ENCODE measurements around the gene UNC5C.

Gene UNC5C

DNA sequence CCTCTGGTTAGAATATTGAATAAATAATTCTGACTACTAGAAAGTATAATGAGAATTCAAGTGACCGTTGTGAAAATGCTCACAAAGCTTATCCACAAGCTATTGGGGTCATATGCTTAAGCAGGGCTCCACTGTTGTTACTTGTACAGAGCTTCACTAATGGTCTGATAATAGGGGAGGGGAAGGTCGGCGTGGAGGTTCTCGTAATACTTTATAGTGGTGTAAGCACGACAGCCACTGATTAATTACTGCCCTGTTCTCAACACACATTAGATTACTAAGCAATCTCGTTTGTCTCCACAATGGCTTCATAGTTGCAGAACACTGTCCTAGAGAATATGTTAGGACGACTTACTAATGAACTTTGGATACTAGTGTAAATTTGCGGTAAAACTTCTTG is 11.6 kb downstream of the UNC5C start:
- no peak overlapping the region for H3K9ac ChIP-seq (ENCODE audit: low read depth in 1 of 2, low read length in 2 of 2)
- H3K27me3 ChIP-seq (ENCODE audit: control insufficient read depth in 1 of 2, insufficient read depth in 2 of 2, low read length in 2 of 2) = no peaks in the 10 kb centered on the region
- no peak overlapping the region for H3K4me3 ChIP-seq (ENCODE audit: low read depth in 1 of 2, low read length in 2 of 2)
- H3K4me1 ChIP-seq (ENCODE audit: control insufficient read depth in 1 of 2, insufficient read depth in 2 of 2, low read length in 2 of 2) = no peaks in the 10 kb centered on the region
- no peaks in the 10 kb centered on the region for H3K36me3 ChIP-seq (ENCODE audit: control insufficient read depth in 1 of 2, insufficient read depth in 2 of 2, low read length in 2 of 2)
- H3K9me3 ChIP-seq (ENCODE audit: control insufficient read depth in 1 of 2, low read length in 2 of 2) = no peaks in the 10 kb centered on the region
- H3K27ac ChIP-seq (ENCODE audit: low read depth, low read length) = no peak overlapping the region

- no peak overlapping the region for H3K9ac ChIP-seq (ENCODE audit: low read depth in 1 of 2, low read length in 2 of 2)
- no peak overlapping the region for H3K27ac ChIP-seq (ENCODE audit: low read depth, low read length)
- no peak overlapping the region for H3K4me3 ChIP-seq (ENCODE audit: low read depth in 1 of 2, low read length in 2 of 2)
Observed at GRCh38 chr4:95536650-95537049, 12.1 kb downstream of the UNC5C start.

DNA sequence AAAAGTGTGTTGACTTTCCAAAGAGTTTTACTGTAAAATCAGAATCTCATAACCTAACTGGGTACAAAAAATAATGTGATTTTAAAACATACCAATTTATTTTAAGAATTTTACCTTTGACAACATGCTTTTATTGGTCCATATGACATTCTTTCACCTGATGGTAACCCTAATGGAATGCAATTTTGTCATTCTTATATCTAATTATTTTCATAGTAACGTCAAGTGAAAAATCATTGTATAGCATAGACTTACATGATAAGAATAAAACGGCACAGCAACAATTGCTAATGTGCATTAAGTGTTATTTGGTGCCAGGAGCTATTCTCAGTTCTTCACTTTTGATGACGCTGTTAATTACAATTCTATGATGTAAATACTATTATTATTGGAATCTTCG is 13.6 kb downstream of the UNC5C start:
- Histone ChIP-seq H3K36me3 (ENCODE audit: control insufficient read depth in 1 of 2, insufficient read depth in 2 of 2, low read length in 2 of 2) (no peaks in the 10 kb centered on the region), H3K4me3 (ENCODE audit: low read depth in 1 of 2, low read length in 2 of 2) (no peak overlapping the region), H3K4me1 (ENCODE audit: control insufficient read depth in 1 of 2, insufficient read depth in 2 of 2, low read length in 2 of 2) (no peaks in the 10 kb centered on the region), H3K9me3 (ENCODE audit: control insufficient read depth in 1 of 2, low read length in 2 of 2) (no peaks in the 10 kb centered on the region), H3K27me3 (ENCODE audit: control insufficient read depth in 1 of 2, insufficient read depth in 2 of 2, low read length in 2 of 2) (no peaks in the 10 kb centered on the region), H3K9ac (ENCODE audit: low read depth in 1 of 2, low read length in 2 of 2) (no peak overlapping the region), H3K27ac (ENCODE audit: low read depth, low read length) (no peak overlapping the region)

More at GRCh38 chr4:95536650-95537049, 12.1 kb downstream of the UNC5C start:
- Histone ChIP-seq H3K36me3 (ENCODE audit: control insufficient read depth in 1 of 2, insufficient read depth in 2 of 2, low read length in 2 of 2) (no peaks in the 10 kb centered on the region), H3K27me3 (ENCODE audit: control insufficient read depth in 1 of 2, insufficient read depth in 2 of 2, low read length in 2 of 2) (no peaks in the 10 kb centered on the region), H3K4me1 (ENCODE audit: control insufficient read depth in 1 of 2, insufficient read depth in 2 of 2, low read length in 2 of 2) (no peaks in the 10 kb centered on the region), H3K9me3 (ENCODE audit: control insufficient read depth in 1 of 2, low read length in 2 of 2) (no peaks in the 10 kb centered on the region)

- Histone ChIP-seq H3K36me3 (ENCODE audit: control insufficient read depth in 1 of 2, insufficient read depth in 2 of 2, low read length in 2 of 2) (no peaks in the 10 kb centered on the region), H3K27me3 (ENCODE audit: control insufficient read depth in 1 of 2, insufficient read depth in 2 of 2, low read length in 2 of 2) (no peaks in the 10 kb centered on the region), H3K9me3 (ENCODE audit: control insufficient read depth in 1 of 2, low read length in 2 of 2) (no peaks in the 10 kb centered on the region), H3K9ac (ENCODE audit: low read depth in 1 of 2, low read length in 2 of 2) (no peak overlapping the region), H3K4me3 (ENCODE audit: low read depth in 1 of 2, low read length in 2 of 2) (no peak overlapping the region), H3K4me1 (ENCODE audit: control insufficient read depth in 1 of 2, insufficient read depth in 2 of 2, low read length in 2 of 2) (no peaks in the 10 kb centered on the region), H3K27ac (ENCODE audit: low read depth, low read length) (no peak overlapping the region)
Observed at GRCh38 chr4:95534032-95534431, 14.7 kb downstream of the UNC5C start.

DNA sequence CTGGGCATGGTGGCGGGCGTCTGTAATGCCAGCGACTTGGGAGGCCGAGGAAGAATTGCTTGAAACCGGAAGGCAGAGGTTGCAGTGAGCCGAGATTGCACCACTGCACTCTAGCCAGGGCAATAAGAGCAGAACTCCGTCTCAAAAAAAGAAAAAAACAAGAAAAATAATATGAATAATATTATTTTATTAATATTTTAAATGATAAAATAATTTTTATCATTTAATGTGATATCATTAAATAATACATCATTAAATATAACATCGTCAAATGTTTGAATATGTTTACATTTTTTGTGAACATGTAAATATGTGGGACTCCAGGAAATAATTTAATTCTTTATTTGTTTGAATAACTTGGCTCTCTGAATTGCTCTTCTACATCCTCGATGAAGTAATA is 15.5 kb downstream of the UNC5C start:
- Histone ChIP-seq H3K27ac (ENCODE audit: low read depth, low read length) (no peak overlapping the region), H3K4me3 (ENCODE audit: low read depth in 1 of 2, low read length in 2 of 2) (no peak overlapping the region)

GRCh38 chr4:95532305-95532704 is 16.5 kb downstream of the UNC5C start:
- H3K9me3 ChIP-seq (ENCODE audit: control insufficient read depth in 1 of 2, low read length in 2 of 2) = no peaks in the 10 kb centered on the region
- no peaks in the 10 kb centered on the region for H3K4me1 ChIP-seq (ENCODE audit: control insufficient read depth in 1 of 2, insufficient read depth in 2 of 2, low read length in 2 of 2)
- H3K27ac ChIP-seq (ENCODE audit: low read depth, low read length) = no peak overlapping the region
- no peaks in the 10 kb centered on the region for H3K27me3 ChIP-seq (ENCODE audit: control insufficient read depth in 1 of 2, insufficient read depth in 2 of 2, low read length in 2 of 2)
- H3K36me3 ChIP-seq (ENCODE audit: control insufficient read depth in 1 of 2, insufficient read depth in 2 of 2, low read length in 2 of 2) = no peaks in the 10 kb centered on the region
- no peak overlapping the region for H3K4me3 ChIP-seq (ENCODE audit: low read depth in 1 of 2, low read length in 2 of 2)
- H3K9ac ChIP-seq (ENCODE audit: low read depth in 1 of 2, low read length in 2 of 2) = no peak overlapping the region

More for the DNA sequence above, 15.5 kb downstream of the UNC5C start:
- Histone ChIP-seq H3K27me3 (ENCODE audit: control insufficient read depth in 1 of 2, insufficient read depth in 2 of 2, low read length in 2 of 2) (no peaks in the 10 kb centered on the region), H3K36me3 (ENCODE audit: control insufficient read depth in 1 of 2, insufficient read depth in 2 of 2, low read length in 2 of 2) (no peaks in the 10 kb centered on the region), H3K4me1 (ENCODE audit: control insufficient read depth in 1 of 2, insufficient read depth in 2 of 2, low read length in 2 of 2) (no peaks in the 10 kb centered on the region), H3K9ac (ENCODE audit: low read depth in 1 of 2, low read length in 2 of 2) (no peak overlapping the region), H3K9me3 (ENCODE audit: control insufficient read depth in 1 of 2, low read length in 2 of 2) (no peaks in the 10 kb centered on the region)

DNA sequence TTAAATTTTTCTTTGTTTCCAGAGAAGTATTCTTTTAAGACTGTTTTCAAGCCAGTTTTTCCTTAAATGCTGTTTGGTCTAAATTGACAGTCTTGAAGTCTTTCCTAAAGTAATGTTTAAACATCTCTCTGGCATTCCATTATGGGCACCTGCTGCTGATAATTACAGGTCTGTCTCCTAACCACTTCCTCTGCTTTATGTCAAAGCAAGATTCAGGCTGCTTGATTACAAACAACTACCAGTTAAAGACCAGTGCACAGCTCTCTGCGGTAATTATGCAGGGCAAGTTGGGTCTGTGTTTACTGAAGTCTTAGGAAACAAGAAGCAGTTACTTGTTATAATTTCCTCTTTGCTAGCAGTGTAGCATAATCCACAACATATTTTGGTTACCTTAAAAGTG is 17.6 kb downstream of the UNC5C start:
- H3K36me3 ChIP-seq (ENCODE audit: control insufficient read depth in 1 of 2, insufficient read depth in 2 of 2, low read length in 2 of 2) = no peaks in the 10 kb centered on the region
- H3K4me1 ChIP-seq (ENCODE audit: control insufficient read depth in 1 of 2, insufficient read depth in 2 of 2, low read length in 2 of 2) = no peaks in the 10 kb centered on the region
- no peaks in the 10 kb centered on the region for H3K9me3 ChIP-seq (ENCODE audit: control insufficient read depth in 1 of 2, low read length in 2 of 2)
- no peaks in the 10 kb centered on the region for H3K27me3 ChIP-seq (ENCODE audit: control insufficient read depth in 1 of 2, insufficient read depth in 2 of 2, low read length in 2 of 2)
- no peak overlapping the region for H3K27ac ChIP-seq (ENCODE audit: low read depth, low read length)
- H3K9ac ChIP-seq (ENCODE audit: low read depth in 1 of 2, low read length in 2 of 2) = no peak overlapping the region
- no peak overlapping the region for H3K4me3 ChIP-seq (ENCODE audit: low read depth in 1 of 2, low read length in 2 of 2)

- Histone ChIP-seq H3K36me3 (ENCODE audit: control insufficient read depth in 1 of 2, insufficient read depth in 2 of 2, low read length in 2 of 2) (no peaks in the 10 kb centered on the region), H3K9me3 (ENCODE audit: control insufficient read depth in 1 of 2, low read length in 2 of 2) (no peaks in the 10 kb centered on the region), H3K9ac (ENCODE audit: low read depth in 1 of 2, low read length in 2 of 2) (no peak overlapping the region), H3K4me3 (ENCODE audit: low read depth in 1 of 2, low read length in 2 of 2) (no peak overlapping the region), H3K27ac (ENCODE audit: low read depth, low read length) (no peak overlapping the region), H3K27me3 (ENCODE audit: control insufficient read depth in 1 of 2, insufficient read depth in 2 of 2, low read length in 2 of 2) (no peaks in the 10 kb centered on the region), H3K4me1 (ENCODE audit: control insufficient read depth in 1 of 2, insufficient read depth in 2 of 2, low read length in 2 of 2) (no peaks in the 10 kb centered on the region)
Observed at GRCh38 chr4:95529946-95530345, 18.8 kb downstream of the UNC5C start.

- Histone ChIP-seq H3K4me1 (ENCODE audit: control insufficient read depth in 1 of 2, insufficient read depth in 2 of 2, low read length in 2 of 2) (no peaks in the 10 kb centered on the region), H3K27ac (ENCODE audit: low read depth, low read length) (no peak overlapping the region), H3K36me3 (ENCODE audit: control insufficient read depth in 1 of 2, insufficient read depth in 2 of 2, low read length in 2 of 2) (no peaks in the 10 kb centered on the region), H3K9me3 (ENCODE audit: control insufficient read depth in 1 of 2, low read length in 2 of 2) (no peaks in the 10 kb centered on the region), H3K27me3 (ENCODE audit: control insufficient read depth in 1 of 2, insufficient read depth in 2 of 2, low read length in 2 of 2) (no peaks in the 10 kb centered on the region), H3K4me3 (ENCODE audit: low read depth in 1 of 2, low read length in 2 of 2) (no peak overlapping the region), H3K9ac (ENCODE audit: low read depth in 1 of 2, low read length in 2 of 2) (no peak overlapping the region)
Observed at GRCh38 chr4:95528388-95528948, 20.3 kb downstream of the UNC5C start.

DNA sequence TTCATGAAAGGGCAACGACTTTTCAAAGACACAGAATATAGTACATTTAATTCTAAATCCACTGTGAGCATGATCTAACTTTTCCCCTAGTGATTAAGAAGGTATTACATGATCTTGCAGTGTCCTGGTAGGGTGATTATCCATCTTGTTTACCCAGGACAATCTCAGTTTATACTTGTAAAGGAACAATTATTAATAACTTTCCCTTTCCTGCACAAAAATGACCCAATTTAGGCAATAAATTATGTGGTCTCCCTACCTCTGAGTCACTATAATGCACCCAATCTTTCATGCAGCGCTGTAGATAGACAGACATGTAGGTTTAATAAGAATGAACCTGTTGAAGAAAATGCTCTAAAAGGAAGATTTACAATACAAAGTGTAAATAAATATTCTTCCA is 22.7 kb downstream of the UNC5C start:
- Histone ChIP-seq H3K9me3 (ENCODE audit: control insufficient read depth in 1 of 2, low read length in 2 of 2) (no peaks in the 10 kb centered on the region), H3K9ac (ENCODE audit: low read depth in 1 of 2, low read length in 2 of 2) (no peak overlapping the region), H3K27me3 (ENCODE audit: control insufficient read depth in 1 of 2, insufficient read depth in 2 of 2, low read length in 2 of 2) (no peaks in the 10 kb centered on the region), H3K4me1 (ENCODE audit: control insufficient read depth in 1 of 2, insufficient read depth in 2 of 2, low read length in 2 of 2) (no peaks in the 10 kb centered on the region), H3K4me3 (ENCODE audit: low read depth in 1 of 2, low read length in 2 of 2) (no peak overlapping the region), H3K27ac (ENCODE audit: low read depth, low read length) (no peak overlapping the region), H3K36me3 (ENCODE audit: control insufficient read depth in 1 of 2, insufficient read depth in 2 of 2, low read length in 2 of 2) (no peaks in the 10 kb centered on the region)

DNA sequence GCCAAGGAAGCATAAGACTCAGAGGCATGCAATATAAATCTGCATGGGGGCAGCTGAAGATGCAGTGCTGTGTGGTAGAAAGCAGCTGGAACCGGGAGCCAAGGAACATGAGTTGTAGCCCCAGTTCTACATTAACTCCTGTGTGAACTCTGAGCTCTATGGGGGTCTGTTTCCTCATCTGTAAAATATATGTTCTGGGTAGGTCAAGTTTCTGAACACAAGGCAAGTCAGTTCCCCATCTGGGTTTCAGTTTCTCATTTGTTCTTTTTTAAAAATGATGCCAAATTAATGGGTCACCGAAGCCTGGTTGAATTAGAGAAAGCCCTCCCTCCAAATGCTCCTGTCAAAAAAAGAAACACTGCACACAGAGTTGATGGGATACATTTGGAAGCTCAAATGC is 24.0 kb downstream of the UNC5C start:
- Histone ChIP-seq H3K9ac (ENCODE audit: low read depth in 1 of 2, low read length in 2 of 2) (no peak overlapping the region), H3K4me3 (ENCODE audit: low read depth in 1 of 2, low read length in 2 of 2) (no peak overlapping the region), H3K36me3 (ENCODE audit: control insufficient read depth in 1 of 2, insufficient read depth in 2 of 2, low read length in 2 of 2) (no peaks in the 10 kb centered on the region), H3K27me3 (ENCODE audit: control insufficient read depth in 1 of 2, insufficient read depth in 2 of 2, low read length in 2 of 2) (no peaks in the 10 kb centered on the region), H3K4me1 (ENCODE audit: control insufficient read depth in 1 of 2, insufficient read depth in 2 of 2, low read length in 2 of 2) (no peaks in the 10 kb centered on the region), H3K9me3 (ENCODE audit: control insufficient read depth in 1 of 2, low read length in 2 of 2) (no peaks in the 10 kb centered on the region), H3K27ac (ENCODE audit: low read depth, low read length) (no peak overlapping the region)

All from duodenal mucosa (tissue), 2 donors.